NCI-H2107 treated with DMSO at 0.1 percent for 48 hours (cell line): ENCODE results near the gene FAM168A.

Source experiments
- DNase-seq: peaks from one replicate; lab custom pipeline; 2025; ENCODE audit not compliant: unreplicated experiment; lab: John Stamatoyannopoulos, UW

Gene FAM168A

DNA sequence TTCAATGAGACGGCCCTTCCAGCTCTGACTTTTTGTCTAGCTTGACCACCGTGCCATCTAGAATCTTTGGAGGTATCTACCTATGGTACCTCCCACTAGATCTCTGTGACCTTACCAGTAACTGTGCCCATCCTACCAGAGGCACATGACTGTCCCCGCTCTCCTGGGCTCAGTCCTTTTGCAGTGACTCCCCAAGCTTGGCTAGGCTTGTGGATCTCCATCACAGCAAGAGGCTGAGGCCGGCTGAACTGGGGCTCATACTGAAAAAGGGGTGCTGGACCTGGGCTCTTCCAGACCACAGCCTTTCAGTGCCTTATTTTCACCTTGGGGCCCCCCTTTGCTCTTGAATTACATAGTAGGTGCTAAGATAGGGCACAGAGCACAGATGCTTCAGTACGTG, 194.4 kb downstream of the FAM168A start:
- no peak for DNase-seq

DNA sequence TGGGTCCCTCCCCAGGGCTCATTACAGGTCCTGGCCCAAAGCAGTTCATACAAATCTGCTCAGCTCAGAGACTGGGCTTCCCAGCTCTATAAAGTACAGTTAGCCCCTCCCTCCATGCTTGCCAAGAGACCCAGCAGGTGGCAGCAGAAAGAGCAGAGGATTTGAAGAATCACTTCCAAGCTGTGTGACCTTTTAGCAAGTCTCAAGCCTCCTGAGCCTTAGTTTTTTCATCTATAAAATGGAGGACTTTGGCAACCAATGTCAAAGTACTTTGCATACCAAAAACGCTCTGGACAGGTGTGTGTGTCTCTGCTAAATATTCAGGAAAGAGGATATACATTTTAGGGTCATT, 195.1 kb downstream of the FAM168A start:
- DNase-seq = no peak

GRCh38 chr11:73401924-73402833, 195.7 kb downstream of the FAM168A start:
- DNase-seq = no peak

DNA sequence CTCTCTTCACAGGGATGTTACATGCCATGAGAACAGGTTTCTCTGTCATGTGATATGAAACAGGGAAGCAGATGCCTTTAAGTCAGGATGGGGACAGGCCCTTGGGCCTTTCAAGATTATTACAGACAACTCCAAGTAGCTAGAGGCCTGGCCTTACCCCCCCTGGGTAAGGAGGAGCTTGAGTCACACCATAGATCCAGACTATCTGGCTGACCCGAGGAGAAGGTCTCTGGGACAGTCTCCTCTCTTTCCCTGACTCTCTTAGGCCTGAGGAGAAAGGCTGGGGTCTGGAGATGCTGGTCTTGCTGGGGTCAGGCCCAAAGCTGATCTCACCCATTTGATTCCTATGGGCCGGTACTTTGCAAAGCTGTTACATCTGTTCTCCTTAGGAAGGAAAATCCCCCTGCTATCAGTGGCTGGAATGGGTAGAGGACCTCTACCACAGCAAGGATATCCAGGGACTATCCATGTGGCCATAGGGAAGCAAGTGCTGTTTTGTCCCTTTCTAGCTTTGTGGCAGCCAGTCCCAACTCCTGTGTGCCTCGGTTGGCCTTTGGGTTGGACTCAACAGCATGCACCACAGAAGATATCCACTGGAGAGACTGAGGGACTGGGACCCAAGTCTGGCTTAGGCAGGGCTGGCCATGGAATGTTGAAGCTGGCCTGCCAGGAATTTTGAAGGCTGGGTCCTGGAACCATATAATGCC, 196.5 kb downstream of the FAM168A start:
- DNase-seq = no peak

- DNase-seq = no peak
Measured at GRCh38 chr11:73400293-73400692, 197.6 kb downstream of the FAM168A start.

- DNase-seq = no peak
Measured at GRCh38 chr11:73399636-73400035, 198.3 kb downstream of the FAM168A start.

DNA sequence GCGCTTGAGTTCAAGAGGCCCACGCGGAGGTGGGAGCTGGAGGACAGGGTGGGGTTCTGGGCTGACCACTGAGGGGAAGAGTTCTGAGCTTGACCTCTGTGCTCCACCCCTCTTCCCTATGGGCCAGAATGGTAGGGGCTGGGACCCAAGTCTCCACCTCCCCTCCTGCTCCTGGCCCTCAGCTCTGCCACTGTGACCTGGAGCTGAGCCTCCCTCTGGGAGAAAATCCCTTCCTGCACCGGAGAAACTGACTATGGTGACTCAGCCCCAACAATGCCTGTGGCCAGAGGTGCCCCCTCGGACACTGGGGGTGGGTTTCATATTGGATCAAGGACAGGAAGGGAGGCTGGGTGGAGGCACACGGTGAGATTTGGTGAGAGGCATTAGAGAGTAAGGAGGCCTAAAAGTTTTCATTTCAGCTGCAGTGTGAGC, 198.7 kb downstream of the FAM168A start:
- DNase-seq = no peak

- no peak for DNase-seq
Measured at GRCh38 chr11:73398721-73399120, 199.2 kb downstream of the FAM168A start.

GRCh38 chr11:73398132-73398526, 199.8 kb downstream of the FAM168A start:
- no peak for DNase-seq

GRCh38 chr11:73397468-73398131, 200.3 kb downstream of the FAM168A start:
- DNase-seq = no peak

- DNase-seq = no peak
Measured at GRCh38 chr11:73396985-73397384, 200.9 kb downstream of the FAM168A start.

- DNase-seq = no peak
Measured at GRCh38 chr11:73396251-73396930, 201.5 kb downstream of the FAM168A start.

DNA sequence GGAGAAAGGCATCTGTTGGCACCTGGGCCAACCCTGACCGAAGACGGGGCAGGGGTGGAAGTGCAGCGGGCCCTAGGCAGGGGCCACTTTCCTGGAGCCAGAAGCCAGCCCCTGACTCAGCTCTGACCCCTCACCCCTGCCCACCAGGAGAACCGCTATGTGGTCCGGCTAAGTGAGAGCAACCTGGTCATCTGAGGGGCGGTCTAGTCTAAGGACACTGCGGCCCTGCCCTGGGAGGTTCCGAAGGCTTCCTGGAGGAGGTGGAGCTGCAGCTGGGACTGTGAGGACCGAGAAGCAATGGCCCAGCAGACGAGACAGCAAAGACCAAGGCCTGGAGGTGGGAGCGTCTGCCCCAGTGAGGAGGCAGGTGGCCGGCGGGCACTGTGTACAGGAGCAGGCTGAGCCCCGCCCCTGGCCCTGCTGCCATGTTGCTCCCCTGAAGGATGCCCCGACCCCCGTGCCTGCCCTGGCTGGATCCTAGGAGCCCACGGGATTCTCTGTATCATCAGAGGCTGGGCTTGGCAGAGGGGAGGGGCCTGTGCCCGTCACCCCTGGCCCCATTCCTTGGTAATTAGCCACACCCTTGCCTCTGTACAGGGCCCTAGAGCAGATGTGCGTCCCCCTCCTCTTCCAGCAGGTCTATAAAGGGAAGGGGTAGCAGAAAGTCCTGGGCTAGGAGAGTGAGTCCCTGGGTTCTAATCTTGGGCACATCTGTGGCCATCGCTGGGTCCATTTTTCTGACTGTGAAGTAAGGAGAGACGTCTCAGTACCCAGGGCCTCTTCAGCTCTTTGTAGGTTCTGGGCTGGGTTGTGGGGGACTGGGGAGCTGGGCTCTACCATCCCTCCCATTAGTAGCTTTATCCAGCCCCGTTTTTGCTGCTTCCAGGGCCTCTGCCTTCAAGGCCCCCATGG, 202.4 kb downstream of the FAM168A start:
- no peak for DNase-seq

DNA sequence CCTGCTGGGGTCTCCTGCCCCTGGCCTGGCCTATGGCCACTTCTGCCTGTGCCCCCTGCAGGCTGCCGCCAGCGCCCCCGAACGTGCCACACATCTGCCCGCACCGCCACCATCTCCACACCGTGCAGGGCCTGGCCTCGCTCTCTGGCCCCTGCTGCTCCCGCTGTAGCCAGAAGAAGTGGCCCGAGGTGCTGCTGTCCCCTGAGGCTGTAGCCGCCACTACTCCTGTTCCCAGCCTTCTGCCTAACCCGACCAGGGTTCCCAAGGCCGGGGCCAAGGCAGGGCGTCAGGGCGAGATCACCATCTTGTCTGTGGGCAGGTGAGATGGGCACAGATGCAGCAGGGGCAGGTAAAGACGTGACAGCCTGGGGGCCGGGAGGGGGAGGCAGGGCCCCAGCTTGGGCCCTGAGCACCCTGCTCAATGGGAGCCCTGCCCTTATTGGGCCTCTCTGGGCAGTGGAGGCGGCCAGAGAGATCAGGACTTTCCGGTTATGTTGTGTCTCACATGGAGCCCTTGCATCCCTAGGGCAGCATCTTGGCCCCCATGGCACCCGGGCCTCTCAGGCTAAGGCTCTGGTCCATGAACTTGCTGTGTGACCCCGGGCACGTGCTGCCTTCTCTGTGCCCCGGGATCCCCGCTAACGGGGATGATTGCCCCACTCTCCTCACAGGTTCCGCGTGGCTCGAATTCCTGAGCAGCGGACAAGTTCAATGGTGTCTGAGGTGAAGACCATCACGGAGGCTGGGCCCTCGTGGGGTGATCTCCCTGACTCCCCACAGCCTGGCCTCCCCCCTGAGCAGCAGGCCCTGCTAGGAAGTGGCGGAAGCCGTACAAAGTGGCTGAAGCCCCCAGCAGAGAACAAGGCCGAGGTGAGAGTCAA, 203.3 kb downstream of the FAM168A start:
- no peak for DNase-seq

DNA sequence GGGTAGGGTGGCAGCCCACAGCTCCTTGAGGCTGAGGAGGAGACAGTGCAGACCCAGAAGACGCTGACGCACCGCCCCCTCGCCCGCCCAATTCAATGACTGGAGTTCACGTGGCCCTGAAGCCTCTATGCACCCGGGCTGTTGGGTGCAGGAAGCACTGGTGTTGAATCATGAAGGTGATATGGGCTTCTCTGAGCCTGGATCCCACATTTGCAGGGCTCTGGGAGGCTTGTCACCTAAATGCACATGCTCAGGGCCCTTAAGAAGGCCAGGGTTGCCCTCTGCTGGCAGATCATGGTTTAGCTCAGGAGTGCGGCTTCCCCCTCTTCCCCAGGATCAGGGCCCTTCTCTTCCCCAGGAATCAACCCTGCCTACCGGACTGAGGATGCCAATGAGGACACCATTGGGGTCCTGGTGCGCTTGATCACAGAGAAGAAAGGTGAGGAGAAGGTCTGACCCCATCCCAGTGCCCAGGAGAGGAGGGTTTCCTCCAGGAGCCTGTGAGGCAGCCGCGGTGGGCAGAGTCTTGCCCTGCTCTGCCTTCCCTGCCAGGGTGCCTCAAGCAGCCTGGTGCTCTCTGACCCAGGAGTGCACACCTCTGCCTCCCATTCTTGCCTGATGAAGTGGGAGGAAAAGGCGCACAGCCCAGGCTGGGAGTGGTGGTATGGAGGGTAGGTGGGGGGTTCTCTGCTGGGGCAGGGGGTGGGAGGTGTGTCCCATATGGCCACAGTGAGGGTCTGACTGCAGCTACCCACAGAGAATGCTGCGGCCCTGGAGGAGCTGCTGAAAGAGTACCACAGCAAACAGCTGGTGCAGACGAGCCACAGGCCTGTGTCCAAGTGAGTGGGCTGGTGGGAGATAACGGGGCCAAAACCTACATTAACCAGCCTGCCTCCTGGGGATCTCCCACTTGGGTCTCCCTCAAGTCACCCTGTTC, 204.2 kb downstream of the FAM168A start:
- DNase-seq = peak; percentile 47

- no peak for DNase-seq
Measured at GRCh38 chr11:73393011-73393380, 204.9 kb downstream of the FAM168A start.

DNA sequence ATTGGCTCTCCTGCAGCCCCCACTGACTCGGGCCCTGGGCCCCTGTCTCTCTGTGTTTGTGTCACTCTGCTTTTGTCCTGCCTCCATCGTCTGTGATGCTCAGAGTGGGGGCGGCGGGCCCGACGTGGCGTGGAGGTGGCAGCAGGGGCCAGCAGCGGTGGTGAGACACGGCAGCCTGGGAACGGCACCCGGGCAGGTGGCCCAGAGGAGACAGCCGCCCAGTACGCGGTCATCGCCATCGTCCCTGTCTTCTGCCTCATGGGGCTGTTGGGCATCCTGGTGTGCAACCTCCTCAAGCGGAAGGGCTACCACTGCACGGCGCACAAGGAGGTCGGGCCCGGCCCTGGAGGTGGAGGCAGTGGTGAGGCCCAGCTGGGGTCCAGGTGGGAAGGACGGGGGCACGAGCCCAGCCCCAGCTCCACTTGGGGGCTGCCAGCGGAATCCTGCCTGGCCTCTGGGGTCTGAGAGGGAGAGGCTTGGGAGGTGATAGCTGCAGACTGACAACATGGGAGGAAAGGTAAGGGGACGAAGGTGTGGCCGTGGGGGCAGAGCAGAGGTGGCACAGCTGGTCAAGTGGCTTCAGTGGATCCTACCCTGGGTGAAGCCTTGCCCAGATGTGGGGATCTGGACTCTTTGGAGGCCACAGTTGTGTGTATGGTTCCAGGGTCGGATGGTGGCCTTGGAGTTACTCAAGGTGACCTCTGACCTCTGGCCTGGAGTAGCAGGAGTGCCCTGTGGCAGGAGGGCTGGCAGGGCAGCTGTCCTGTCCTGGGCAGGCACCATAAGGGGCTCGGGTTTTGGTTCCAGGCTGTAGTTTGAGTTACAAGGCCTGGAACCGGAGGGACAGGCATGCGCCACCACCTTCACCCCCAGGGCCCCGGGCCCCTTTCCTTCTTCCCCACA, 205.6 kb downstream of the FAM168A start:
- no peak for DNase-seq
